K562 (cell line): ENCODE data around the gene PLCL1.

ENCODE experiments used
- COPS2 ChIP-seq: fragments of 450-650 bp; conservative IDR thresholded peaks from 2 replicates; pipeline ENCODE4 v1.6.1; 2016; ENCODE audit warnings: mild to moderate bottlenecking, moderate library complexity
- CTCF ChIP-seq, 3 experiments: IDR thresholded peaks in 2 of 3; conservative IDR thresholded peaks in 1 of 3; 2 replicates each; pipeline ENCODE4 v1.5.1; 2011 to 2012; ENCODE audit warnings: low read length in 3 of 3, mild to moderate bottlenecking in 3 of 3, control low read depth in 2 of 3, improper control_type of control experiment in 1 of 3, inconsistent platforms in 1 of 3, low read depth in 1 of 3, mixed read lengths in 1 of 3, moderate library complexity in 1 of 3; ENCODE audit not compliant: insufficient read depth in 2 of 3
- DPF2 ChIP-seq: fragments of 450-650 bp; IDR thresholded peaks from 2 replicates; pipeline ENCODE4 v1.6.1; 2016
- E2F4 ChIP-seq: sonication (generic); formaldehyde crosslinking; IDR thresholded peaks from 2 replicates; pipeline ENCODE4 v1.8.0; 2022; ENCODE audit warnings: mild to moderate bottlenecking, low read depth, missing genetic modification reagents
- HDAC2 ChIP-seq: fragments of 450-650 bp; IDR thresholded peaks from 2 replicates; pipeline ENCODE4 v1.6.1; 2016; ENCODE audit warnings: mild to moderate bottlenecking
- JUN ChIP-seq, 2 experiments: sonication (generic) in 1 of 2; formaldehyde crosslinking in 1 of 2; IDR thresholded peaks; 2 replicates each; pipeline versions ENCODE4 v1.6.1 to v1.8.0; 2012 to 2022; ENCODE audit warnings: borderline replicate concordance in 2 of 2, mild to moderate bottlenecking in 2 of 2, improper control_type of control experiment in 1 of 2, low read depth in 1 of 2, low read length in 1 of 2, missing genetic modification reagents in 1 of 2
- NKRF ChIP-seq: fragments of 450-650 bp; IDR thresholded peaks from 2 replicates; pipeline ENCODE4 v1.6.1; 2016; ENCODE audit warnings: borderline replicate concordance
- NR2C1 ChIP-seq, 2 experiments: fragments of 450-650 bp; IDR thresholded peaks; 2 replicates each; pipeline ENCODE4 v1.6.1; 2017; ENCODE audit warnings: mild to moderate bottlenecking in 2 of 2, antibody characterized with exemption in 1 of 2, inconsistent platforms in 1 of 2, missing compliant biosample characterization in 1 of 2, missing genetic modification characterization in 1 of 2
- POLR2A ChIP-seq: fragments of 450-650 bp; conservative IDR thresholded peaks from 2 replicates; pipeline ENCODE4 v1.6.1; 2016
- RFX7 ChIP-seq: fragments of 250-450 bp; sonication (Bioruptor Pico); IDR thresholded peaks from 2 replicates; pipeline ENCODE4 v1.5.1; 2021; ENCODE audit warnings: mild to moderate bottlenecking
- SETDB1 ChIP-seq: IDR thresholded peaks from one replicate; pipeline ENCODE4 v1.6.1; 2012; ENCODE audit warnings: low read length, control low read depth, inconsistent platforms
- TBP ChIP-seq: optimal IDR thresholded peaks from 2 replicates; pipeline ENCODE3; 2011; ENCODE audit warnings: low read depth, low read length, improper control_type of control experiment
- TCF7 ChIP-seq: sonication (generic); IDR thresholded peaks from 2 replicates; pipeline ENCODE4 v1.6.1; 2016; ENCODE audit warnings: antibody characterized with exemption, borderline replicate concordance
- ZNF77 ChIP-seq: fragments of 250-450 bp; sonication (Bioruptor Pico); IDR thresholded peaks from 2 replicates; pipeline ENCODE4 v1.5.0; 2020

GRCh38 chr2:197972587-197972986, 168.2 kb downstream of the PLCL1 start:
- TF ChIP-seq POLR2A (no peak), CTCF (IDR thresholded peaks at IDR 0.05 in 2 of 3, conservative IDR thresholded peaks at IDR 0.05 in 1 of 3; ENCODE audit: insufficient read depth in 2 of 3, low read depth in 1 of 3, low read length in 3 of 3) (no peak), TBP (no peak), ZNF77 (CRISPR knock-in tag) (no peak), COPS2 (no peak), RFX7 (CRISPR knock-in tag) (no peak), HDAC2 (no peak), DPF2 (no peak), TCF7 (no peak), SETDB1 (no peak), NKRF (no peak), JUN (IDR thresholded peaks at IDR 0.05; ENCODE audit: borderline replicate concordance, low read depth, low read length) (no peak), JUN (CRISPR knock-in tag; IDR thresholded peaks at IDR 0.05; ENCODE audit: borderline replicate concordance) (no peak), E2F4 (CRISPR knock-in tag) (no peak), NR2C1 (IDR thresholded peaks at IDR 0.05) (no peak), NR2C1 (tag; IDR thresholded peaks at IDR 0.05) (no peak)
